ENCODE data around the gene ALOX5. TPM values are rescaled to one million over a fixed set of nuclear protein-coding genes. Genes with fewer than 3 reads are reported as not detected.

Gene ALOX5
- total RNA-seq, 4 donors from 2014 or later: 13.5 to 27.2 (median 21.1) TPM

GRCh38 chr10:45432113-45432512 is 58.1 kb downstream of the ALOX5 start:
- intact Hi-C loops (cut with DNase I; ENCODE audit: low total_unique reads) (no loop called here), in situ Hi-C loops (cut with MboI; ENCODE audit: low pct_ligation_motif_present in 1 of 4, low pct_unique_long_range_greater_than_20kb in 1 of 4, low sequenced_read_pairs in 3 of 4) (no loop called here)
- WGBS, 2 donors (ENCODE audit: low coverage in 1 of 2): 80 to 88% methylated on average over 1 to 2 of the region's 2 CpGs
- H3K4me1 ChIP-seq: no peaks in the 10 kb centered on the region
- no peak for TF ChIP-seq CTCF (IDR thresholded peaks at IDR 0.05)
- TF ChIP-seq POLR2AphosphoS5 (IDR thresholded peaks at IDR 0.05): no peak
- TF ChIP-seq POLR2A (IDR thresholded peaks at IDR 0.05): no peak
- no peak for TF ChIP-seq EP300 (IDR thresholded peaks at IDR 0.05; ENCODE audit: low read depth)
- H3K4me3 ChIP-seq: no peak overlapping the region
- peaks cover 15% of the 10 kb centered on the region for H3K27me3 ChIP-seq
- H3K27ac ChIP-seq: no peak overlapping the region
- no peaks in the 10 kb centered on the region for H3K36me3 ChIP-seq
- H3K9me3 ChIP-seq: no peaks in the 10 kb centered on the region
- DNase-seq: no peak

GRCh38 chr10:45432700-45433472 is 58.9 kb downstream of the ALOX5 start:
- WGBS, 2 donors (ENCODE audit: low coverage in 1 of 2): 79 to 82% methylated on average over 3 to 15 of the region's 15 CpGs
- in situ Hi-C loops (cut with MboI; ENCODE audit: low pct_ligation_motif_present in 1 of 4, low pct_unique_long_range_greater_than_20kb in 1 of 4, low sequenced_read_pairs in 3 of 4) (no loop called here), intact Hi-C loops (cut with DNase I; ENCODE audit: low total_unique reads) (no loop called here)
- no peak for DNase-seq
- TF ChIP-seq POLR2AphosphoS5 (IDR thresholded peaks at IDR 0.05): no peak
- Histone ChIP-seq H3K36me3 (no peaks in the 10 kb centered on the region), H3K4me3 (no peak overlapping the region), H3K9me3 (no peaks in the 10 kb centered on the region), H3K4me1 (no peaks in the 10 kb centered on the region), H3K27ac (peak overlapping the region in 2 of 4 donors; percentile 33 to 57), H3K27me3 (peaks cover 10% of the 10 kb centered on the region)

- in situ Hi-C loops (cut with MboI; ENCODE audit: low pct_ligation_motif_present in 1 of 4, low pct_unique_long_range_greater_than_20kb in 1 of 4, low sequenced_read_pairs in 3 of 4) (no loop called here), intact Hi-C loops (cut with DNase I; ENCODE audit: low total_unique reads) (no loop called here)
- peak overlapping the region in 2 of 4 donors; percentile 33 to 57 for H3K27ac ChIP-seq
Observed at GRCh38 chr10:45433716-45434469, 59.9 kb downstream of the ALOX5 start.

GRCh38 chr10:45437587-45438465 is 63.8 kb downstream of the ALOX5 start:
- Histone ChIP-seq H3K36me3 (no peaks in the 10 kb centered on the region), H3K27ac (no peak overlapping the region), H3K4me1 (no peaks in the 10 kb centered on the region), H3K27me3 (no peaks in the 10 kb centered on the region), H3K4me3 (no peak overlapping the region), H3K9me3 (no peaks in the 10 kb centered on the region)
- no peak for DNase-seq
- in situ Hi-C loops (cut with MboI; ENCODE audit: low pct_ligation_motif_present in 1 of 4, low pct_unique_long_range_greater_than_20kb in 1 of 4, low sequenced_read_pairs in 3 of 4): no loop called here
- WGBS, 2 donors (ENCODE audit: low coverage in 1 of 2): 75 to 78% methylated on average over 7 to 8 of the region's 8 CpGs
- intact Hi-C loops (cut with DNase I; ENCODE audit: low total_unique reads): no loop called here
- TF ChIP-seq POLR2A (IDR thresholded peaks at IDR 0.05): no peak
- TF ChIP-seq POLR2AphosphoS5 (IDR thresholded peaks at IDR 0.05): no peak
- TF ChIP-seq EP300 (IDR thresholded peaks at IDR 0.05; ENCODE audit: low read depth): no peak
- TF ChIP-seq CTCF (IDR thresholded peaks at IDR 0.05): no peak

More at GRCh38 chr10:45433716-45434469, 59.9 kb downstream of the ALOX5 start:
- Histone ChIP-seq H3K4me3 (no peak overlapping the region), H3K9me3 (no peaks in the 10 kb centered on the region), H3K4me1 (no peaks in the 10 kb centered on the region), H3K36me3 (no peaks in the 10 kb centered on the region), H3K27me3 (peaks cover 5% of the 10 kb centered on the region)
- peak; percentile 56 for DNase-seq
- no peak for TF ChIP-seq CTCF (IDR thresholded peaks at IDR 0.05)
- no peak for TF ChIP-seq POLR2AphosphoS5 (IDR thresholded peaks at IDR 0.05)
- TF ChIP-seq POLR2A (IDR thresholded peaks at IDR 0.05): no peak
- no peak for TF ChIP-seq EP300 (IDR thresholded peaks at IDR 0.05; ENCODE audit: low read depth)
- WGBS, 2 donors (ENCODE audit: low coverage in 1 of 2): 68 to 100% methylated on average over 1 to 8 of the region's 8 CpGs

Measured in transverse colon (tissue), 4 donors.